Peyer's patch (tissue), 4 donors: ENCODE measurements around the gene AQP6.

ENCODE experiments used
- CTCF ChIP-seq, 6 experiments: fragments of 450-650 bp in 4 of 6; fragments of 200-600 bp in 2 of 6; sonication (generic) in 1 of 6; IDR thresholded peaks; one replicate each; pipeline ENCODE4 v1.5.1; 2017 to 2019; ENCODE audit warnings: antibody characterized with exemption in 6 of 6, mild to moderate bottlenecking in 3 of 6, moderate library complexity in 1 of 6
- POLR2A ChIP-seq, 2 donors: fragments of 450-650 bp; IDR thresholded peaks; one replicate each; pipeline ENCODE4 v1.5.1; 2017; ENCODE audit warnings: antibody characterized with exemption in 2 of 2, mild to moderate bottlenecking in 2 of 2, moderate library complexity in 2 of 2

DNA sequence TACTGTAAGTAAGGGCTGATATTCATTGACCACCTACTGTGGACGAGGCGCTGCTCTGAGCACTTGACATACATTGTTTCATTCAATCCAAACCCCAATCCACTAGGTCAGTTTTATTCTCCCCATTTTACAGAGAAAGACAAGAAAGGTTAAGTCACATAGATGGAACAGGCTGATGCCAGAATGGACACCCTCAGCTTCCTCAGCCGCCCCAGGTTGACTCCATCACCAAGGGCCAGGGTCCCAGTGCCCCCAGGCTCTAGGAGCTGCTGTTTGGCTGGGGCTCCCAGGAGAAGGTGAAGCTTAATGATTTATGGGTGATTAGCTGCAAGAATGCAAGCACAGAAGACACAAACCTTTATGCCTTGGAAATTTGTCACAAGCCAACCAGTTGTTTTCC is 22.9 kb upstream of the AQP6 start:
- no peak for TF ChIP-seq CTCF (IDR thresholded peaks at IDR 0.05)
- TF ChIP-seq POLR2A (IDR thresholded peaks at IDR 0.05): no peak
